ENCODE measurements around the gene SPATA17.
"Not testable (repeated sequence)": the region's sequence is repeated elsewhere in the genome, so short reads cannot be mapped to it uniquely, and the experiment has no call there.

SPATA17 gene

GRCh38 chr1:217674028-217674729 is 43.0 kb downstream of the SPATA17 start:
- DNase-seq (ENCODE audit: low spot score) = no peak

GRCh38 chr1:217681806-217682205 is 50.7 kb downstream of the SPATA17 start:
- no peak for DNase-seq (ENCODE audit: low spot score)

- DNase-seq (ENCODE audit: low spot score) = no peak
These were observed 56.4 kb downstream of the SPATA17 start for GRCh38 chr1:217687511-217687910.

- DNase-seq (ENCODE audit: low spot score) = not testable (repeated sequence)
These were observed 65.0 kb downstream of the SPATA17 start for GRCh38 chr1:217696140-217696539.

GRCh38 chr1:217703326-217703725 is 72.2 kb downstream of the SPATA17 start:
- no peak for DNase-seq (ENCODE audit: low spot score)

GRCh38 chr1:217712925-217713597 is 81.9 kb downstream of the SPATA17 start:
- DNase-seq (ENCODE audit: low spot score) = no peak

GRCh38 chr1:217715681-217716080 is 84.5 kb downstream of the SPATA17 start:
- DNase-seq (ENCODE audit: low spot score) = no peak

GRCh38 chr1:217717959-217718358 is 86.8 kb downstream of the SPATA17 start:
- DNase-seq (ENCODE audit: low spot score) = no peak

- DNase-seq (ENCODE audit: low spot score) = no peak
These were observed 87.7 kb downstream of the SPATA17 start for GRCh38 chr1:217718873-217719272.

GRCh38 chr1:217721692-217722091 is 90.5 kb downstream of the SPATA17 start:
- DNase-seq (ENCODE audit: low spot score) = no peak

- DNase-seq (ENCODE audit: low spot score) = no peak
These were observed 103.8 kb downstream of the SPATA17 start for GRCh38 chr1:217734973-217735372.

- DNase-seq (ENCODE audit: low spot score) = no peak
These were observed 116.1 kb downstream of the SPATA17 start for GRCh38 chr1:217747156-217747769.

GRCh38 chr1:217769768-217770167 is 138.6 kb downstream of the SPATA17 start:
- no peak for DNase-seq (ENCODE audit: low spot score)

- no peak for DNase-seq (ENCODE audit: low spot score)
These were observed 139.8 kb downstream of the SPATA17 start for GRCh38 chr1:217770918-217771317.

GRCh38 chr1:217776693-217777092 is 145.5 kb downstream of the SPATA17 start:
- no peak for DNase-seq (ENCODE audit: low spot score)

- DNase-seq (ENCODE audit: low spot score) = no peak
These were observed 149.9 kb downstream of the SPATA17 start for GRCh38 chr1:217781056-217781455.

GRCh38 chr1:217791091-217791490 is 159.9 kb downstream of the SPATA17 start:
- DNase-seq (ENCODE audit: low spot score) = no peak

GRCh38 chr1:217805792-217806191 is 174.6 kb downstream of the SPATA17 start:
- DNase-seq (ENCODE audit: low spot score) = no peak

- no peak for DNase-seq (ENCODE audit: low spot score)
These were observed 181.0 kb downstream of the SPATA17 start for GRCh38 chr1:217812175-217812574.

- no peak for DNase-seq (ENCODE audit: low spot score)
These were observed 181.9 kb downstream of the SPATA17 start for GRCh38 chr1:217813031-217813430.

- no peak for DNase-seq (ENCODE audit: low spot score)
These were observed 206.5 kb downstream of the SPATA17 start for GRCh38 chr1:217837691-217838090.

GRCh38 chr1:217839161-217839560 is 208.0 kb downstream of the SPATA17 start:
- DNase-seq (ENCODE audit: low spot score) = no peak

- DNase-seq (ENCODE audit: low spot score) = no peak
These were observed 215.6 kb downstream of the SPATA17 start for GRCh38 chr1:217846733-217847132.

All from CD4-positive, alpha-beta T cell treated with Interleukin-6 at 100 ng/mL for 8 hours (primary cell).